PC-9 (cell line): ENCODE measurements around the gene MMP24OS.

ENCODE experiments used
- EZH2 ChIP-seq: fragments of 200-600 bp; sonication (generic); IDR thresholded peaks from 2 replicates; pipeline ENCODE4 v1.8.0; 2017; ENCODE audit warnings: antibody characterized with exemption, low read depth
- TF ChIP-seq, protein P1 (sequence below): fragments of 200-600 bp; sonication (generic); conservative IDR thresholded peaks from 2 replicates; pipeline ENCODE4 v1.6.1; 2017; ENCODE audit warnings: mixed run types, antibody characterized with exemption, mild to moderate bottlenecking, moderate library complexity

- TF ChIP-seq, protein P1, sequence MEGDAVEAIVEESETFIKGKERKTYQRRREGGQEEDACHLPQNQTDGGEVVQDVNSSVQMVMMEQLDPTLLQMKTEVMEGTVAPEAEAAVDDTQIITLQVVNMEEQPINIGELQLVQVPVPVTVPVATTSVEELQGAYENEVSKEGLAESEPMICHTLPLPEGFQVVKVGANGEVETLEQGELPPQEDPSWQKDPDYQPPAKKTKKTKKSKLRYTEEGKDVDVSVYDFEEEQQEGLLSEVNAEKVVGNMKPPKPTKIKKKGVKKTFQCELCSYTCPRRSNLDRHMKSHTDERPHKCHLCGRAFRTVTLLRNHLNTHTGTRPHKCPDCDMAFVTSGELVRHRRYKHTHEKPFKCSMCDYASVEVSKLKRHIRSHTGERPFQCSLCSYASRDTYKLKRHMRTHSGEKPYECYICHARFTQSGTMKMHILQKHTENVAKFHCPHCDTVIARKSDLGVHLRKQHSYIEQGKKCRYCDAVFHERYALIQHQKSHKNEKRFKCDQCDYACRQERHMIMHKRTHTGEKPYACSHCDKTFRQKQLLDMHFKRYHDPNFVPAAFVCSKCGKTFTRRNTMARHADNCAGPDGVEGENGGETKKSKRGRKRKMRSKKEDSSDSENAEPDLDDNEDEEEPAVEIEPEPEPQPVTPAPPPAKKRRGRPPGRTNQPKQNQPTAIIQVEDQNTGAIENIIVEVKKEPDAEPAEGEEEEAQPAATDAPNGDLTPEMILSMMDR: no peak
- TF ChIP-seq EZH2: no peak
Measured at GRCh38 chr20:35238170-35238569, 39.8 kb downstream of the MMP24OS start.
